K562 (cell line): ENCODE measurements around the gene ZBTB22. TPM values are rescaled to one million over a fixed set of nuclear protein-coding genes. Genes with fewer than 3 reads are reported as not detected.

Source experiments
- ATAC-seq: fragments of 200-7000 bp; cut with Tn5 transposase; 3 replicates; pipeline ENCODE4 v1.9.1; 2020; ENCODE audit warnings: moderate library complexity
- BruUV-seq: library from RNA; stranded (reverse); fragments of 400-500 nt; replicated peaks from 2 replicates; lab custom pipeline; 2021; lab: Mats Ljungman, UMichigan
- CTCF ChIA-PET: fragments of 300-600 bp; formaldehyde crosslinking; extraction: SDS; loops from one replicate; lab custom pipeline; 2021; ENCODE audit warnings: low intra/inter-chr PET ratio; lab: Yijun Ruan, JAX
- POLR2A ChIA-PET: fragments of 300-600, 350-650 bp; sonication (Branson Sonifier 250); formaldehyde crosslinking; extraction: SDS; loops from one replicate; lab custom pipeline; 2021; ENCODE audit warnings: antibody characterized with exemption, inconsistent platforms; lab: Yijun Ruan, JAX
- DNase-seq, 4 experiments: peaks; one replicate each; pipeline versions ENCODE4 v3.0.0 to v3.0.0-alpha.2; 2011 to 2018; ENCODE audit warnings: low spot score in 3 of 4, mixed read lengths in 3 of 4; ENCODE audit errors: extremely low read depth in 1 of 4
- FAIRE-seq: peaks from 2 replicates; lab custom pipeline; 2011; peaks lifted over from hg19 to GRCh38; lab: Jason Lieb, UNC
- H2AFZ ChIP-seq: 2 replicates; pipeline ENCODE4 v1.6.0; 2011; ENCODE audit warnings: low read depth, low read length, control low read depth, inconsistent platforms
- H3K27ac ChIP-seq: fragments of 200-600 bp; 3 replicates; pipeline ENCODE4 v1.8.0; 2011; ENCODE audit warnings: low read depth, mild to moderate bottlenecking, control low read depth, inconsistent platforms, low read length, moderate library complexity, mixed read lengths; ENCODE audit errors: extremely low read depth
- H3K27me3 ChIP-seq, 2 experiments: fragments of 300-600 bp in 1 of 2; 2 replicates in 1 of 2; 3 replicates in 1 of 2; pipeline versions ENCODE4 v1.6.0 to v1.8.0; 2011; ENCODE audit warnings: inconsistent platforms in 2 of 2, low read length in 2 of 2, mild to moderate bottlenecking in 1 of 2, mixed read lengths in 1 of 2, moderate library complexity in 1 of 2; ENCODE audit not compliant: control insufficient read depth in 2 of 2, insufficient read depth in 2 of 2
- H3K36me3 ChIP-seq: fragments of 300-600 bp; 3 replicates; pipeline ENCODE4 v1.8.0; 2011; ENCODE audit warnings: mild to moderate bottlenecking, low read length, inconsistent platforms; ENCODE audit not compliant: control insufficient read depth, insufficient read depth
- H3K4me1 ChIP-seq, 2 experiments: fragments of 200-600 bp in 1 of 2; replicated peaks in 1 of 2; 2 replicates in 1 of 2; 3 replicates in 1 of 2; pipeline versions ENCODE4 v1.5.1 to v1.8.0; 2011; ENCODE audit warnings: inconsistent platforms in 2 of 2, low read length in 2 of 2, mild to moderate bottlenecking in 1 of 2, mixed read lengths in 1 of 2, moderate library complexity in 1 of 2; ENCODE audit not compliant: control insufficient read depth in 2 of 2, insufficient read depth in 2 of 2
- H3K4me2 ChIP-seq: 2 replicates; pipeline ENCODE4 v1.6.1; 2011; ENCODE audit warnings: low read length, control low read depth, inconsistent platforms, mixed read lengths; ENCODE audit not compliant: insufficient read depth
- H3K4me3 ChIP-seq: fragments of 200-600 bp; sonication (generic), shearing (Covaris generic); 2 replicates; pipeline ENCODE4 v1.5.1; 2016; ENCODE audit warnings: control low read depth, inconsistent platforms
- H3K79me2 ChIP-seq: fragments of 200-600 bp; 3 replicates; pipeline ENCODE4 v1.8.0; 2011; ENCODE audit warnings: low read length, inconsistent platforms; ENCODE audit not compliant: control insufficient read depth, insufficient read depth
- H3K9ac ChIP-seq, 2 experiments: 2 replicates each; pipeline versions ENCODE4 v1.6.0 to v1.6.1; 2011; ENCODE audit warnings: low read depth in 2 of 2, low read length in 2 of 2, control low read depth in 1 of 2, inconsistent platforms in 1 of 2, mild to moderate bottlenecking in 1 of 2, mixed read lengths in 1 of 2; ENCODE audit not compliant: insufficient read depth in 1 of 2
- H3K9me1 ChIP-seq: one replicate; pipeline ENCODE4 v1.6.0; 2011; ENCODE audit warnings: inconsistent platforms, mild to moderate bottlenecking, low read length, moderate library complexity; ENCODE audit not compliant: control insufficient read depth, insufficient read depth
- H3K9me3 ChIP-seq: replicated peaks from 2 replicates; pipeline ENCODE4 v1.5.1; 2011; ENCODE audit warnings: low read depth, low read length, inconsistent platforms; ENCODE audit not compliant: control insufficient read depth, insufficient read depth
- H4K20me1 ChIP-seq: replicated peaks from 2 replicates; pipeline ENCODE4 v1.6.1; 2011; ENCODE audit warnings: low read length, inconsistent platforms, mixed read lengths; ENCODE audit not compliant: control insufficient read depth, insufficient read depth
- RBFOX2 ChIP-seq: fragments of 200-400 bp; formaldehyde crosslinking; IDR thresholded peaks from 2 replicates; pipeline ENCODE4 v1.6.1; 2017; ENCODE audit warnings: low read depth, mild to moderate bottlenecking, low read length, moderate library complexity
- TRIM25 ChIP-seq: fragments of 450-650 bp; IDR thresholded peaks from 2 replicates; pipeline ENCODE4 v1.7.0; 2016; ENCODE audit warnings: borderline replicate concordance
- WGBS: fragments of 100-300 bp; shearing (Covaris generic); methylation state at CpG from one replicate; pipeline ENCODE4 v1.1.6; 2016; ENCODE audit warnings: low coverage, mixed read lengths; ENCODE audit not compliant: insufficient coverage; ENCODE audit errors: missing lambda C conversion rate; 5-methylcytosine and 5-hydroxymethylcytosine counted together
- in situ Hi-C: fragments of 300-500 bp; cut with MboI; formaldehyde crosslinking; loops from 4 replicates; pipeline ENCODE4 v1.15.0; 2018; ENCODE audit warnings: inconsistent platforms, mixed read lengths
- intact Hi-C: fragments of 100-400 bp; cut with micrococcal nuclease; formaldehyde crosslinking; loops from 2 replicates; pipeline ENCODE4 v1.14.2; 2022
- polyA plus RNA-seq, 8 experiments: library from polyadenylated mRNA; depleted of rRNA in 4 of 8; stranded (reverse) in 5 of 8; unstranded in 3 of 8; fragments of >200 nt; fragmentation: Nextera tagmentation in 2 of 8; fragmentation: Illumina TruSeq in 1 of 8; extraction: Ambion mirVana in 2 of 8; extraction: Trizol in 1 of 8; gene quantifications; 2 replicates each; pipeline versions ENCODE4 v1.2.1 to v1.2.3, GENCODE V29; 2011 to 2014; ENCODE audit warnings: inconsistent platforms in 1 of 8, missing spikeins in 1 of 8
- total RNA-seq, 7 experiments: library from RNA; depleted of rRNA in 6 of 7; stranded (reverse); fragments of >200 nt in 6 of 7; fragmentation: Illumina TruSeq in 2 of 7; extraction: Trizol in 2 of 7; gene quantifications; 2 replicates each; pipeline versions ENCODE4 v1.2.1 to v1.2.3, GENCODE V29; 2011 to 2021; ENCODE audit warnings: low replicate concordance in 1 of 7

The ZBTB22 gene
- total and polyA plus RNA-seq, 9 of the 15 experiments (the other 6 are each of a cell fraction or from before 2014, with no cell fraction given): 0.21 to 11.9 (median 7.1) TPM

- BruUV-seq: no TSS peak
Observed at GRCh38 chr6:33286946-33287914, 30.3 kb downstream of the ZBTB22 start.

More at GRCh38 chr6:33286946-33287914, 30.3 kb downstream of the ZBTB22 start:
- WGBS: 95% methylated on average over 21 of the region's 22 CpGs
- peaks cover 72% of the 10 kb centered on the region for H3K36me3 ChIP-seq
- H3K9me1 ChIP-seq: no peaks in the 10 kb centered on the region
- H3K27ac ChIP-seq: no peak overlapping the region
- ATAC-seq: no peak
- in situ Hi-C loops (no loop called here), intact Hi-C loops (no loop called here)
- POLR2A ChIA-PET: interaction anchor here (0.6 to 7.1 kb wide), 3 partner anchors 10 to 67 kb away, joined by 4 to 90 read pairs (median 4); partner anchors contain the start of gene B3GALT4
- no peak for DNase-seq
- H2AFZ ChIP-seq: no peak overlapping the region
- H3K79me2 ChIP-seq: peaks cover 45% of the 10 kb centered on the region
- peak overlapping the region; percentile 76; the same call in 1 of the 2 replicates for H3K4me3 ChIP-seq
- peaks cover 13 to 19% of the 10 kb centered on the region in 2 experiments; a peak in 4 of 5 replicates for H3K4me1 ChIP-seq
- H3K9ac ChIP-seq: peak overlapping the region; percentile 65 to 91; a peak in 3 of 4 replicates
- no peaks in the 10 kb centered on the region for H4K20me1 ChIP-seq
- no peak for FAIRE-seq
- no peaks in the 10 kb centered on the region for H3K27me3 ChIP-seq
- H3K4me2 ChIP-seq: no peak overlapping the region
- TF ChIP-seq RBFOX2 (peak; percentile 55), TRIM25 (no peak)
- TF ChIP-seq, all 486 proteins: peak for 1
- CTCF ChIA-PET: no interaction called here
- no peaks in the 10 kb centered on the region for H3K9me3 ChIP-seq
